Fibroblast of the conjunctiva (primary cell): ENCODE measurements around the gene SS18L1.
A peak's percentile ranks its signal among the peaks of the same experiment; 100 is the strongest.

ENCODE experiments used
- DNase-seq: peaks from one replicate; pipeline ENCODE4 v3.0.0-alpha.2; 2010; ENCODE audit warnings: low read depth

SS18L1 gene

GRCh38 chr20:62156592-62157386 lies 13.2 kb downstream of the SS18L1 start:
- DNase-seq, result peak; percentile 27

- no peak for DNase-seq
Observed at GRCh38 chr20:62157387-62158087, 14.0 kb downstream of the SS18L1 start.

GRCh38 chr20:62158088-62158400 lies 14.5 kb downstream of the SS18L1 start:
- no peak for DNase-seq

GRCh38 chr20:62158541-62158940 lies 15.0 kb downstream of the SS18L1 start:
- DNase-seq, result no peak

GRCh38 chr20:62159052-62159451 lies 15.5 kb downstream of the SS18L1 start:
- DNase-seq, result no peak

- DNase-seq, result no peak
Observed at GRCh38 chr20:62159839-62160238, 16.3 kb downstream of the SS18L1 start.

- DNase-seq, result no peak
Observed at GRCh38 chr20:62160253-62160652, 16.7 kb downstream of the SS18L1 start.

- DNase-seq, result no peak
Observed at GRCh38 chr20:62160876-62161275, 17.3 kb downstream of the SS18L1 start.

- DNase-seq, result no peak
Observed at GRCh38 chr20:62161347-62161746, 17.8 kb downstream of the SS18L1 start.

- DNase-seq, result no peak
Observed at GRCh38 chr20:62162765-62163484, 19.4 kb downstream of the SS18L1 start.

- no peak for DNase-seq
Observed at GRCh38 chr20:62163485-62163865, 19.9 kb downstream of the SS18L1 start.

GRCh38 chr20:62163986-62164762 lies 20.6 kb downstream of the SS18L1 start:
- no peak for DNase-seq

GRCh38 chr20:62164879-62165761 lies 21.6 kb downstream of the SS18L1 start:
- no peak for DNase-seq

- DNase-seq, result no peak
Observed at GRCh38 chr20:62165762-62166399, 22.3 kb downstream of the SS18L1 start.

GRCh38 chr20:62167474-62167873 lies 23.9 kb downstream of the SS18L1 start:
- no peak for DNase-seq

- no peak for DNase-seq
Observed at GRCh38 chr20:62168061-62168460, 24.5 kb downstream of the SS18L1 start.

GRCh38 chr20:62168890-62169435 lies 25.4 kb downstream of the SS18L1 start:
- DNase-seq, result no peak

GRCh38 chr20:62170536-62170935 lies 27.0 kb downstream of the SS18L1 start:
- no peak for DNase-seq

- no peak for DNase-seq
Observed at GRCh38 chr20:62171245-62171644, 27.7 kb downstream of the SS18L1 start.

GRCh38 chr20:62172666-62173065 lies 29.1 kb downstream of the SS18L1 start:
- DNase-seq, result no peak
